ELR (cell line): Measurements from ENCODE around the gene TBC1D32.
"Not testable (repeated sequence)": the region's sequence is repeated elsewhere in the genome, so short reads cannot be mapped to it uniquely, and the experiment has no call there.

Source experiments
- DNase-seq: peaks from one replicate; pipeline ENCODE4 v3.0.0-alpha.2; 2015; ENCODE audit warnings: low read depth

Gene TBC1D32

GRCh38 chr6:121106962-121107361 lies 227.3 kb downstream of the TBC1D32 start:
- no peak for DNase-seq

- DNase-seq, result no peak
Observed at GRCh38 chr6:121105461-121105860, 228.8 kb downstream of the TBC1D32 start.

- DNase-seq, result peak; percentile 38
Observed at GRCh38 chr6:121093928-121094327, 240.4 kb downstream of the TBC1D32 start.

- DNase-seq, result no peak
Observed at GRCh38 chr6:121090492-121090891, 243.8 kb downstream of the TBC1D32 start.

GRCh38 chr6:121086876-121087275 lies 247.4 kb downstream of the TBC1D32 start:
- DNase-seq, result no peak

- DNase-seq, result no peak
Observed at GRCh38 chr6:121076119-121076518, 258.2 kb downstream of the TBC1D32 start.

GRCh38 chr6:121068749-121069148 lies 265.5 kb downstream of the TBC1D32 start:
- not testable (repeated sequence) for DNase-seq

GRCh38 chr6:121067381-121067780 lies 266.9 kb downstream of the TBC1D32 start:
- no peak for DNase-seq

GRCh38 chr6:121064345-121064744 lies 269.9 kb downstream of the TBC1D32 start:
- DNase-seq, result no peak

GRCh38 chr6:121055572-121056163 lies 278.6 kb downstream of the TBC1D32 start:
- peak; percentile 70 for DNase-seq

GRCh38 chr6:121048593-121048992 lies 285.7 kb downstream of the TBC1D32 start:
- DNase-seq, result not testable (repeated sequence)

- DNase-seq, result not testable (repeated sequence)
Observed at GRCh38 chr6:121044905-121045304, 289.4 kb downstream of the TBC1D32 start.

- not testable (repeated sequence) for DNase-seq
Observed at GRCh38 chr6:121043706-121044105, 290.6 kb downstream of the TBC1D32 start.

GRCh38 chr6:121043211-121043610 lies 291.1 kb downstream of the TBC1D32 start:
- DNase-seq, result not testable (repeated sequence)

- no peak for DNase-seq
Observed at GRCh38 chr6:121042766-121043165, 291.5 kb downstream of the TBC1D32 start.

GRCh38 chr6:121040831-121041230 lies 293.4 kb downstream of the TBC1D32 start:
- DNase-seq, result no peak

- DNase-seq, result no peak
Observed at GRCh38 chr6:121033091-121033490, 301.2 kb downstream of the TBC1D32 start.

GRCh38 chr6:121032268-121033006 lies 301.8 kb downstream of the TBC1D32 start:
- DNase-seq, result no peak
